ENCODE results near the gene CILP.

CILP gene

GRCh38 chr15:65249641-65250040 lies 38.4 kb upstream of the CILP start:
- Histone ChIP-seq H3K36me3 (ENCODE audit: insufficient read depth) (no peaks in the 10 kb centered on the region), H3K4me2 (no peak overlapping the region), H3K4me1 (ENCODE audit: low read depth, poor library complexity, severe bottlenecking) (no peaks in the 10 kb centered on the region), H2AFZ (ENCODE audit: low read depth) (no peak overlapping the region), H3K27me3 (ENCODE audit: insufficient read depth, low read depth) (no peaks in the 10 kb centered on the region), H4K20me1 (ENCODE audit: insufficient read depth) (no peaks in the 10 kb centered on the region), H3K9ac (no peak overlapping the region), H3K79me2 (ENCODE audit: insufficient read depth, low read depth) (no peaks in the 10 kb centered on the region), H3K27ac (no peak overlapping the region), H3K4me3 (IDR thresholded peaks at IDR 0.05; ENCODE audit: insufficient read depth, low read depth, low read length) (no peak overlapping the region)
- TF ChIP-seq, protein P1, sequence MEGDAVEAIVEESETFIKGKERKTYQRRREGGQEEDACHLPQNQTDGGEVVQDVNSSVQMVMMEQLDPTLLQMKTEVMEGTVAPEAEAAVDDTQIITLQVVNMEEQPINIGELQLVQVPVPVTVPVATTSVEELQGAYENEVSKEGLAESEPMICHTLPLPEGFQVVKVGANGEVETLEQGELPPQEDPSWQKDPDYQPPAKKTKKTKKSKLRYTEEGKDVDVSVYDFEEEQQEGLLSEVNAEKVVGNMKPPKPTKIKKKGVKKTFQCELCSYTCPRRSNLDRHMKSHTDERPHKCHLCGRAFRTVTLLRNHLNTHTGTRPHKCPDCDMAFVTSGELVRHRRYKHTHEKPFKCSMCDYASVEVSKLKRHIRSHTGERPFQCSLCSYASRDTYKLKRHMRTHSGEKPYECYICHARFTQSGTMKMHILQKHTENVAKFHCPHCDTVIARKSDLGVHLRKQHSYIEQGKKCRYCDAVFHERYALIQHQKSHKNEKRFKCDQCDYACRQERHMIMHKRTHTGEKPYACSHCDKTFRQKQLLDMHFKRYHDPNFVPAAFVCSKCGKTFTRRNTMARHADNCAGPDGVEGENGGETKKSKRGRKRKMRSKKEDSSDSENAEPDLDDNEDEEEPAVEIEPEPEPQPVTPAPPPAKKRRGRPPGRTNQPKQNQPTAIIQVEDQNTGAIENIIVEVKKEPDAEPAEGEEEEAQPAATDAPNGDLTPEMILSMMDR (conservative IDR thresholded peaks at IDR 0.05; ENCODE audit: low read depth, low read length) = no peak

GRCh38 chr15:65248511-65249255 lies 37.4 kb upstream of the CILP start:
- no peaks in the 10 kb centered on the region for H4K20me1 ChIP-seq (ENCODE audit: insufficient read depth)
- no peak overlapping the region for H2AFZ ChIP-seq (ENCODE audit: low read depth)
- no peaks in the 10 kb centered on the region for H3K27me3 ChIP-seq (ENCODE audit: insufficient read depth, low read depth)
- no peak overlapping the region for H3K9ac ChIP-seq
- H3K4me1 ChIP-seq (ENCODE audit: low read depth, poor library complexity, severe bottlenecking) = no peaks in the 10 kb centered on the region
- H3K79me2 ChIP-seq (ENCODE audit: insufficient read depth, low read depth) = no peaks in the 10 kb centered on the region
- H3K36me3 ChIP-seq (ENCODE audit: insufficient read depth) = no peaks in the 10 kb centered on the region
- TF ChIP-seq, protein P1 (conservative IDR thresholded peaks at IDR 0.05; ENCODE audit: low read depth, low read length) = no peak
- H3K27ac ChIP-seq = no peak overlapping the region
- no peak overlapping the region for H3K4me2 ChIP-seq
- H3K4me3 ChIP-seq (IDR thresholded peaks at IDR 0.05; ENCODE audit: insufficient read depth, low read depth, low read length) = no peak overlapping the region

- no peaks in the 10 kb centered on the region for H4K20me1 ChIP-seq (ENCODE audit: insufficient read depth)
- H3K27me3 ChIP-seq (ENCODE audit: insufficient read depth, low read depth) = no peaks in the 10 kb centered on the region
- no peak overlapping the region for H3K9ac ChIP-seq
- no peak overlapping the region for H3K27ac ChIP-seq
- H3K36me3 ChIP-seq (ENCODE audit: insufficient read depth) = no peaks in the 10 kb centered on the region
- no peaks in the 10 kb centered on the region for H3K79me2 ChIP-seq (ENCODE audit: insufficient read depth, low read depth)
- H3K4me1 ChIP-seq (ENCODE audit: low read depth, poor library complexity, severe bottlenecking) = no peaks in the 10 kb centered on the region
- TF ChIP-seq, protein P1 (conservative IDR thresholded peaks at IDR 0.05; ENCODE audit: low read depth, low read length) = no peak
- no peak overlapping the region for H3K4me2 ChIP-seq
- no peak overlapping the region for H2AFZ ChIP-seq (ENCODE audit: low read depth)
- H3K4me3 ChIP-seq (IDR thresholded peaks at IDR 0.05; ENCODE audit: insufficient read depth, low read depth, low read length) = no peak overlapping the region
These were observed 35.7 kb upstream of the CILP start for GRCh38 chr15:65246939-65247338.

DNA sequence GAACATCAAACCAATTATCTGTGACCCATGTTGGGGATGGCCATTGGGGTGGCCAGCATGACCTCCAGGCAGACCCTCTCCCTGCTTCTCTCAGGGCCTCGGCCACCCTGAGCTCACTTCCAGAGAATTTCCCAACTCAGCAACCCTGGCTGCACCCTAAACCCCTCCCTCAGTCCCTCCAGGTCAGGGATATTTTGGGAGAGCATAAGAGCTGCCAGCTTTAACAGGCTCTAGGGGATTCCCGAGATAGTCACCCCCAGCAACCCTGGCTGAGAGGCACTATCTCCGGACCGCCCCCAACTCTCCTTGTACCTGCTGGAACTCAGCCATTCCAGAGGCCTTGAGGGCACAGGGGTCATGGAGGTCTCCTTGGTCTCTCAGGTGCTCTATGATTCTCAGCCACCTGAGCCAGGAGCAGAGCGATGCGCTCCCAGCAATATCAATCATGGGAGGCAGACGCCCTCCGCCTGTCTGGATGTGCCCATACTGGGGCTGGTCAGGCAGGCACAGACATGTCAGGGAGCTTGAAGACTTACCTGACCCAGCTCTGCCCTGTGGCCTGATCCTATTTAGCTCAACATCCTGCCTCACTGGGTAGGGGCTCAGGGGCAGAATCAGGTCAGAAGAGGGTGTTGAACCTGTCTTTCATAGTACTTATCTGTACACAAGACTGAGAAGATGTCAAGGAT lies 34.9 kb upstream of the CILP start:
- Histone ChIP-seq H3K27me3 (ENCODE audit: insufficient read depth, low read depth) (no peaks in the 10 kb centered on the region), H3K4me2 (no peak overlapping the region), H3K36me3 (ENCODE audit: insufficient read depth) (no peaks in the 10 kb centered on the region), H3K4me1 (ENCODE audit: low read depth, poor library complexity, severe bottlenecking) (no peaks in the 10 kb centered on the region), H3K27ac (no peak overlapping the region), H2AFZ (ENCODE audit: low read depth) (no peak overlapping the region), H3K9ac (no peak overlapping the region), H3K79me2 (ENCODE audit: insufficient read depth, low read depth) (no peaks in the 10 kb centered on the region), H3K4me3 (IDR thresholded peaks at IDR 0.05; ENCODE audit: insufficient read depth, low read depth, low read length) (no peak overlapping the region), H4K20me1 (ENCODE audit: insufficient read depth) (no peaks in the 10 kb centered on the region)
- TF ChIP-seq, protein P1 (conservative IDR thresholded peaks at IDR 0.05; ENCODE audit: low read depth, low read length) = no peak

Data from KMS-11 (cell line).